Hepatocyte (in vitro differentiated cells): ENCODE data around the gene KCNS1. TPM values are rescaled to one million over a fixed set of nuclear protein-coding genes. Genes with fewer than 3 reads are reported as not detected.

ENCODE experiments used
- DNase-seq: peaks from one replicate; pipeline ENCODE4 v3.0.0-alpha.2; 2016; ENCODE audit warnings: low spot score
- H2AFZ ChIP-seq: fragments of 200-600 bp; sonication (generic); 2 replicates; pipeline ENCODE4 v1.6.0; 2016; ENCODE audit warnings: antibody characterized with exemption, mild to moderate bottlenecking
- H3K27ac ChIP-seq: fragments of 200-600 bp; sonication (generic); 2 replicates; pipeline ENCODE4 v1.5.1; 2016; ENCODE audit warnings: mild to moderate bottlenecking
- H3K27me3 ChIP-seq: fragments of 200-600 bp; sonication (generic); 2 replicates; pipeline ENCODE4 v1.6.1; 2016
- H3K36me3 ChIP-seq: fragments of 200-600 bp; sonication (generic); replicated peaks from 2 replicates; pipeline ENCODE4 v1.5.1; 2016; ENCODE audit warnings: low read depth; ENCODE audit not compliant: insufficient read depth
- H3K4me1 ChIP-seq: fragments of 200-600 bp; sonication (generic); 2 replicates; pipeline ENCODE4 v1.5.1; 2016; ENCODE audit warnings: mild to moderate bottlenecking, moderate library complexity; ENCODE audit not compliant: insufficient read depth
- H3K4me2 ChIP-seq: fragments of 200-600 bp; sonication (generic); 2 replicates; pipeline ENCODE4 v1.6.0; 2016
- H3K4me3 ChIP-seq: fragments of 200-600 bp; sonication (generic); 2 replicates; pipeline ENCODE4 v1.5.1; 2016; ENCODE audit warnings: mild to moderate bottlenecking
- H3K79me2 ChIP-seq: fragments of 200-600 bp; sonication (generic); 2 replicates; pipeline ENCODE4 v1.6.0; 2017; ENCODE audit warnings: mild to moderate bottlenecking
- H3K9me2 ChIP-seq: fragments of 200-600 bp; sonication (generic); replicated peaks from 2 replicates; pipeline ENCODE4 v1.6.0; 2017; ENCODE audit warnings: mild to moderate bottlenecking; ENCODE audit not compliant: insufficient read depth
- H3K9me3 ChIP-seq: fragments of 200-600 bp; sonication (generic); 2 replicates; pipeline ENCODE4 v1.5.1; 2016; ENCODE audit warnings: low read depth, mild to moderate bottlenecking
- H4K20me1 ChIP-seq: fragments of 200-600 bp; sonication (generic); 2 replicates; pipeline ENCODE4 v1.6.0; 2016; ENCODE audit warnings: mild to moderate bottlenecking; ENCODE audit not compliant: insufficient read depth, poor library complexity, severe bottlenecking
- EZH2 ChIP-seq: fragments of 200-600 bp; sonication (generic); IDR thresholded peaks from 2 replicates; pipeline ENCODE4 v1.6.1; 2016; ENCODE audit warnings: antibody characterized with exemption, mild to moderate bottlenecking, borderline replicate concordance
- EZH2phosphoT487 ChIP-seq: fragments of 200-600 bp; sonication (generic); IDR thresholded peaks from one replicate; pipeline ENCODE4 v1.6.1; 2018; ENCODE audit warnings: antibody characterized with exemption, mild to moderate bottlenecking, low read depth, moderate library complexity; ENCODE audit not compliant: unreplicated experiment, severe bottlenecking
- WGBS: methylation state at CpG from one replicate; pipeline ENCODE4 v1.1.6; 2016; ENCODE audit warnings: low lambda C conversion rate; ENCODE audit errors: missing lambda C conversion rate; 5-methylcytosine and 5-hydroxymethylcytosine counted together
- polyA plus RNA-seq: library from polyadenylated mRNA; unstranded; fragments of >200 nt; fragmentation: Nextera tagmentation; extraction: Ambion mirVana; gene quantifications from 2 replicates; pipeline ENCODE4 v1.2.1, GENCODE V29; 2016
- total RNA-seq: library from RNA; depleted of rRNA; stranded (reverse); fragments of >200 nt; gene quantifications from 2 replicates; pipeline ENCODE4 v1.2.3, GENCODE V29; 2014
- TF ChIP-seq, protein P1 (sequence below): fragments of 200-600 bp; sonication (generic); IDR thresholded peaks from 2 replicates; pipeline ENCODE4 v1.5.1; 2016; ENCODE audit warnings: antibody characterized with exemption, mild to moderate bottlenecking; ENCODE audit not compliant: poor library complexity

Gene KCNS1
- total and polyA plus RNA-seq, 2 experiments from 2014 or later: 0.42 to 0.43 TPM

DNA sequence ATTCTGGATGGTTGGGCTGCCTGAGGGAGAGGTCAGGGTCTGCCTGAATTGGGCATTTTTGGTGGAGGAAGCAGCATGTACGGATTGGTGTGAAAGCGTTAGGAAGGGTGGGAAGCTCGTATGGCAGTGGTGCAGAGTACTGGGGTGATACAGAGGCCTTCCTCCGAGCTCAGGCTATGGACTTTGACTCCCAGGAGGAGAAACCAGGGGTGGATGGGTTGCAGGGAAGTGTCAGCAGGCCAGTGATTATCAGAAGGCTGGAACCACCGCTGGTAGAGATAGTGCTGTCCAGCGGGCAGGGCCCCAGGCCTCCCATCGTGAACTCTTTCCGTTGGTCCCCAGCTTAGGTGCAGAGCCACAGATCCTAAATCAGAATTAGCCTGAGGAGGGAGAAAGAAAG, 8.7 kb upstream of the KCNS1 start:
- TF ChIP-seq EZH2 (no peak), EZH2phosphoT487 (no peak)
- TF ChIP-seq, protein P1, sequence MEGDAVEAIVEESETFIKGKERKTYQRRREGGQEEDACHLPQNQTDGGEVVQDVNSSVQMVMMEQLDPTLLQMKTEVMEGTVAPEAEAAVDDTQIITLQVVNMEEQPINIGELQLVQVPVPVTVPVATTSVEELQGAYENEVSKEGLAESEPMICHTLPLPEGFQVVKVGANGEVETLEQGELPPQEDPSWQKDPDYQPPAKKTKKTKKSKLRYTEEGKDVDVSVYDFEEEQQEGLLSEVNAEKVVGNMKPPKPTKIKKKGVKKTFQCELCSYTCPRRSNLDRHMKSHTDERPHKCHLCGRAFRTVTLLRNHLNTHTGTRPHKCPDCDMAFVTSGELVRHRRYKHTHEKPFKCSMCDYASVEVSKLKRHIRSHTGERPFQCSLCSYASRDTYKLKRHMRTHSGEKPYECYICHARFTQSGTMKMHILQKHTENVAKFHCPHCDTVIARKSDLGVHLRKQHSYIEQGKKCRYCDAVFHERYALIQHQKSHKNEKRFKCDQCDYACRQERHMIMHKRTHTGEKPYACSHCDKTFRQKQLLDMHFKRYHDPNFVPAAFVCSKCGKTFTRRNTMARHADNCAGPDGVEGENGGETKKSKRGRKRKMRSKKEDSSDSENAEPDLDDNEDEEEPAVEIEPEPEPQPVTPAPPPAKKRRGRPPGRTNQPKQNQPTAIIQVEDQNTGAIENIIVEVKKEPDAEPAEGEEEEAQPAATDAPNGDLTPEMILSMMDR: no peak
- H3K9me3 ChIP-seq: no peaks in the 10 kb centered on the region
- no peaks in the 10 kb centered on the region for H3K4me1 ChIP-seq
- no peak overlapping the region for H3K4me3 ChIP-seq
- H3K27me3 ChIP-seq: no peaks in the 10 kb centered on the region
- no peak overlapping the region for H2AFZ ChIP-seq
- no peak overlapping the region for H3K4me2 ChIP-seq
- no peak for DNase-seq
- 55% methylated on average over 8 of the region's 8 CpGs for WGBS
- no peak overlapping the region for H3K27ac ChIP-seq
- no peaks in the 10 kb centered on the region for H4K20me1 ChIP-seq
- H3K79me2 ChIP-seq: no peaks in the 10 kb centered on the region
- H3K9me2 ChIP-seq: no peaks in the 10 kb centered on the region
- no peaks in the 10 kb centered on the region for H3K36me3 ChIP-seq

DNA sequence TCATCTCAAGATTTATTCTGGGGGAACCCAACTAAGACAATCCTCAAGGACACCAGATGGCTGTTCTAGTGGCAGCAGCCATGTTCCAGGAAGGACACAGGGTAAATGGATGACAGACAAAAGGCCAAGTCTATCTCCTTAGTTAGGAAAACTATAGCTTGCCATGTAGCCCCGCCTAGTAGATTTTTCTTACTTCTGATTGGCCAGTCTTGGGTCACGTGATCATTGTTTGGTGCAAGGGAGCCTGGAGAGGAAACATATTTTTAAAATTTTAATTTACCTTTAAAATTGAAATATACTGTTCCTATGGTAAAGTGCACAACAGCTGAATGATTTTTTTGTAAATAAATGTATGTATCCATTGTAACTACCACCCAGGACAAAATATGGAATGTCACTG, 4.4 kb upstream of the KCNS1 start:
- H3K36me3 ChIP-seq: no peaks in the 10 kb centered on the region
- no peaks in the 10 kb centered on the region for H3K79me2 ChIP-seq
- H3K27me3 ChIP-seq: peaks cover 12% of the 10 kb centered on the region
- H3K27ac ChIP-seq: no peak overlapping the region
- no peaks in the 10 kb centered on the region for H3K9me2 ChIP-seq
- H3K4me2 ChIP-seq: no peak overlapping the region
- no peak for TF ChIP-seq EZH2
- TF ChIP-seq, protein P1: no peak
- no peak for TF ChIP-seq EZH2phosphoT487
- H3K9me3 ChIP-seq: no peaks in the 10 kb centered on the region
- H3K4me3 ChIP-seq: no peak overlapping the region
- DNase-seq: no peak
- 91% methylated on average over 2 of the region's 2 CpGs for WGBS
- no peak overlapping the region for H2AFZ ChIP-seq
- no peaks in the 10 kb centered on the region for H4K20me1 ChIP-seq
- peaks cover 7% of the 10 kb centered on the region for H3K4me1 ChIP-seq

GRCh38 chr20:45104786-45105185, 3.9 kb upstream of the KCNS1 start:
- Histone ChIP-seq H4K20me1 (no peaks in the 10 kb centered on the region), H3K4me1 (peaks cover 7% of the 10 kb centered on the region), H3K27ac (no peak overlapping the region), H3K4me2 (no peak overlapping the region), H3K36me3 (no peaks in the 10 kb centered on the region), H3K79me2 (no peaks in the 10 kb centered on the region), H2AFZ (no peak overlapping the region), H3K9me2 (no peaks in the 10 kb centered on the region), H3K9me3 (no peaks in the 10 kb centered on the region), H3K4me3 (no peak overlapping the region), H3K27me3 (peaks cover 17% of the 10 kb centered on the region)
- WGBS: 75% methylated on average over 5 of the region's 5 CpGs
- TF ChIP-seq EZH2: no peak
- TF ChIP-seq, protein P1: no peak
- TF ChIP-seq EZH2phosphoT487: no peak
- DNase-seq: no peak

GRCh38 chr20:45103072-45103471, 2.1 kb upstream of the KCNS1 start:
- WGBS: 91% methylated on average over 2 of the region's 2 CpGs
- TF ChIP-seq EZH2phosphoT487 (no peak), EZH2 (no peak)
- TF ChIP-seq, protein P1: no peak
- H3K4me1 ChIP-seq: peaks cover 7% of the 10 kb centered on the region
- peaks cover 28% of the 10 kb centered on the region for H3K27me3 ChIP-seq
- no peak overlapping the region for H3K27ac ChIP-seq
- no peak overlapping the region for H3K4me2 ChIP-seq
- no peaks in the 10 kb centered on the region for H3K79me2 ChIP-seq
- no peaks in the 10 kb centered on the region for H3K9me3 ChIP-seq
- H2AFZ ChIP-seq: no peak overlapping the region
- no peaks in the 10 kb centered on the region for H3K9me2 ChIP-seq
- H3K36me3 ChIP-seq: no peaks in the 10 kb centered on the region
- no peak for DNase-seq
- H4K20me1 ChIP-seq: no peaks in the 10 kb centered on the region
- H3K4me3 ChIP-seq: no peak overlapping the region
